ENCODE measurements around the gene PRSS2.

PRSS2 gene

DNA sequence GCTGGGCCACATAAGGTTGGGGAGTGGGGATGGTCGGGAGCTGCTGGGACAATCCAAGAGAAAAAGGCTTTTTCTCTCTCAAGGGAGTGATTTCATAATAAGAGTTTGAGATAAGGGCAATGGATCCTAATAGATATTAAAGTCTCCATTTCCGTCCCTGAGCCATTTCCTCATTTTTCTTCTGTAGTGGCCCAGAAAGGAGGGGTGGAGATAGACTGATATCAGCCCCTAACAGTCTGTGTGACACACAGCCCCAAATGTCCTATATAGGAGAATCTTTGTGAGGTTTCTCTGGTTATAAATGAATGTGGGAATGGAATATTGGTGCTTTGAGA is 35.2 kb downstream of the PRSS2 start:
- H3K36me3 ChIP-seq (ENCODE audit: control insufficient read depth in 1 of 2, insufficient read depth in 2 of 2, low read depth in 1 of 2, low read length in 2 of 2) = no peaks in the 10 kb centered on the region
- H4K8ac ChIP-seq (ENCODE audit: low read length) = no peak overlapping the region
- H3K23ac ChIP-seq (ENCODE audit: low read length in 2 of 2) = no peak overlapping the region
- no peak overlapping the region for H3K14ac ChIP-seq (ENCODE audit: low read length in 2 of 2)
- H2BK5ac ChIP-seq (ENCODE audit: low read depth, low read length, poor library complexity, severe bottlenecking) = no peak overlapping the region
- no peak overlapping the region for H3K9ac ChIP-seq (ENCODE audit: low read length)
- no peak overlapping the region for H4K91ac ChIP-seq (ENCODE audit: low read length)
- no peak overlapping the region for H2BK12ac ChIP-seq (ENCODE audit: low read length in 2 of 2)
- no peak overlapping the region for H3K18ac ChIP-seq (ENCODE audit: low read depth in 1 of 2, low read length in 2 of 2)
- no peak overlapping the region for H3K4me3 ChIP-seq (ENCODE audit: insufficient read depth in 1 of 2, low read depth in 1 of 2, low read length in 2 of 2)
- no peaks in the 10 kb centered on the region for H3K9me3 ChIP-seq (ENCODE audit: control insufficient read depth, low read length)
- no peak overlapping the region for H2AFZ ChIP-seq (ENCODE audit: low read depth, low read length)
- WGBS = 33% methylated on average over 1 of the region's 2 CpGs
- no peak overlapping the region for H3K4ac ChIP-seq (ENCODE audit: low read depth in 1 of 2, low read length in 2 of 2)
- H3K27me3 ChIP-seq (ENCODE audit: control insufficient read depth in 1 of 2, insufficient read depth in 1 of 2, low read length in 2 of 2) = peaks cover 45 to 76% of the 10 kb centered on the region in 2 experiments
- H3K27ac ChIP-seq (ENCODE audit: low read length, poor library complexity, severe bottlenecking) = no peak overlapping the region
- H3K79me1 ChIP-seq (replicated peaks; ENCODE audit: low read length, poor library complexity, severe bottlenecking) = no peaks in the 10 kb centered on the region
- H3K4me1 ChIP-seq (ENCODE audit: control insufficient read depth, insufficient read depth, low read depth, low read length) = no peaks in the 10 kb centered on the region
- no peak overlapping the region for H3K4me2 ChIP-seq (ENCODE audit: low read length, poor library complexity, severe bottlenecking)
- no peak overlapping the region for H2AK5ac ChIP-seq (ENCODE audit: low read length, severe bottlenecking)
- no peak overlapping the region for H2BK15ac ChIP-seq (ENCODE audit: low read depth, poor library complexity, severe bottlenecking)
- no peak overlapping the region for H2BK120ac ChIP-seq (ENCODE audit: low read depth, low read length)
- DNase-seq = no peak

DNA sequence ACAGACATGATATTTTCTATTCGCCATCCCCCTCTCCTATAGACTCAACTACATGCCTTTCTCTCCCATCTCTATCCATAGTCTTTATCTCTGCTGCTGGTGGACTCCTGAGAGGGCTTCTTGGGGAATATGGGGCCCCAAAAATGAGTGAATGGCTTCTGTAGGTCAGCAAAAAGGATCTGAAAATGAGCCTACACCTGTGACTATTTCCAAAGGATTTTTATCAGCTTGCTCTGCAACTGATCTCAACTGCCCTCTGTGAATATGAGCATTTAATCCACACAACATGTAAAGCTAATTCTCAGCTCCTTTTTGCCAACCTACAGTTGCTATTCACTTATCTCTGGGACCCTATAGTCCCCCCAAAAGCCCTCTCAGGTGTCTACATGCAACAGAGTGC is 36.2 kb downstream of the PRSS2 start:
- no peak for DNase-seq
- Histone ChIP-seq H3K23ac (ENCODE audit: low read length in 2 of 2) (no peak overlapping the region), H2AK5ac (ENCODE audit: low read length, severe bottlenecking) (no peak overlapping the region), H2AFZ (ENCODE audit: low read depth, low read length) (no peak overlapping the region), H2BK5ac (ENCODE audit: low read depth, low read length, poor library complexity, severe bottlenecking) (no peak overlapping the region), H3K9me3 (ENCODE audit: control insufficient read depth, low read length) (no peaks in the 10 kb centered on the region), H3K4me2 (ENCODE audit: low read length, poor library complexity, severe bottlenecking) (no peak overlapping the region), H3K4ac (ENCODE audit: low read depth in 1 of 2, low read length in 2 of 2) (no peak overlapping the region), H2BK12ac (ENCODE audit: low read length in 2 of 2) (no peak overlapping the region), H3K27ac (ENCODE audit: low read length, poor library complexity, severe bottlenecking) (no peak overlapping the region), H3K9ac (ENCODE audit: low read length) (no peak overlapping the region), H4K91ac (ENCODE audit: low read length) (no peak overlapping the region), H3K27me3 (ENCODE audit: control insufficient read depth in 1 of 2, insufficient read depth in 1 of 2, low read length in 2 of 2) (peaks cover 39 to 70% of the 10 kb centered on the region in 2 experiments), H3K79me1 (replicated peaks; ENCODE audit: low read length, poor library complexity, severe bottlenecking) (no peaks in the 10 kb centered on the region), H2BK15ac (ENCODE audit: low read depth, poor library complexity, severe bottlenecking) (no peak overlapping the region), H2BK120ac (ENCODE audit: low read depth, low read length) (no peak overlapping the region), H3K36me3 (ENCODE audit: control insufficient read depth in 1 of 2, insufficient read depth in 2 of 2, low read depth in 1 of 2, low read length in 2 of 2) (no peaks in the 10 kb centered on the region), H3K14ac (ENCODE audit: low read length in 2 of 2) (no peak overlapping the region), H3K18ac (ENCODE audit: low read depth in 1 of 2, low read length in 2 of 2) (no peak overlapping the region), H3K4me3 (ENCODE audit: insufficient read depth in 1 of 2, low read depth in 1 of 2, low read length in 2 of 2) (no peak overlapping the region), H4K8ac (ENCODE audit: low read length) (no peak overlapping the region), H3K4me1 (ENCODE audit: control insufficient read depth, insufficient read depth, low read depth, low read length) (no peaks in the 10 kb centered on the region)
- 83% methylated on average over 1 of the region's 1 CpG for WGBS

DNA sequence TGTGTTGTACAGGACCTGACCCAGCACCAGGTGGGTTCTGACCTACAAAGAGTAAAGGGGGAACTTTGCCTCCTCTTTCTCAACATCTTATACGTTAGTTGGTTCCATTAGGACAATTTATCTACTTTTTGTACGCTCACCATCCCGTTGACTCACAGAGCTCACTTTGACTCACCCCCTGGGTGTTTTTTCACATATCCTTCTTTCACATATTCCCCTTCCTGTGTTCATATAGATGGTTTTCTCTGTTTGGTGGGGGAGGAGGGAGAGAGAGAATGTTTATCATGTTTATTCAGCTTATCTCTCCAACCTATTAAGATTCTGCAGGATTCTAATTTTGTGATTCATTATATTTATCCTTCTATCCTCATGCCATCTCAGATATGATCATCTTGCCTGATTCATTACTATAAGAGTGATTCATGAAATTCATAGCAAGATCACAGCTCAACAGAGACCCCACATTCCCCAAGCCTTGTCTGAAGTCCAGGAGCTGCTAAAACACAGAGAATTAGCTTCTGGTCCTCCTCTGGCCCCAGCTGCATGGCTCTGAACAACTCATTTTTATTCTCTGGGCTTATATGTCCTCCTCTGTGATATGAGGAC is 37.2 kb downstream of the PRSS2 start:
- Histone ChIP-seq H3K36me3 (ENCODE audit: control insufficient read depth in 1 of 2, insufficient read depth in 2 of 2, low read depth in 1 of 2, low read length in 2 of 2) (no peaks in the 10 kb centered on the region), H3K14ac (ENCODE audit: low read length in 2 of 2) (no peak overlapping the region), H3K9me3 (ENCODE audit: control insufficient read depth, low read length) (no peaks in the 10 kb centered on the region), H4K91ac (ENCODE audit: low read length) (no peak overlapping the region), H2BK5ac (ENCODE audit: low read depth, low read length, poor library complexity, severe bottlenecking) (no peak overlapping the region), H3K23ac (ENCODE audit: low read length in 2 of 2) (no peak overlapping the region), H2BK120ac (ENCODE audit: low read depth, low read length) (no peak overlapping the region), H3K4me1 (ENCODE audit: control insufficient read depth, insufficient read depth, low read depth, low read length) (no peaks in the 10 kb centered on the region), H2AFZ (ENCODE audit: low read depth, low read length) (no peak overlapping the region), H3K4me3 (ENCODE audit: insufficient read depth in 1 of 2, low read depth in 1 of 2, low read length in 2 of 2) (no peak overlapping the region), H3K27me3 (ENCODE audit: control insufficient read depth in 1 of 2, insufficient read depth in 1 of 2, low read length in 2 of 2) (peaks cover 29 to 72% of the 10 kb centered on the region in 2 experiments), H3K4me2 (ENCODE audit: low read length, poor library complexity, severe bottlenecking) (no peak overlapping the region), H3K79me1 (replicated peaks; ENCODE audit: low read length, poor library complexity, severe bottlenecking) (no peaks in the 10 kb centered on the region), H4K8ac (ENCODE audit: low read length) (no peak overlapping the region), H2AK5ac (ENCODE audit: low read length, severe bottlenecking) (no peak overlapping the region), H3K4ac (ENCODE audit: low read depth in 1 of 2, low read length in 2 of 2) (no peak overlapping the region), H2BK12ac (ENCODE audit: low read length in 2 of 2) (no peak overlapping the region), H3K18ac (ENCODE audit: low read depth in 1 of 2, low read length in 2 of 2) (no peak overlapping the region), H3K9ac (ENCODE audit: low read length) (no peak overlapping the region), H2BK15ac (ENCODE audit: low read depth, poor library complexity, severe bottlenecking) (no peak overlapping the region), H3K27ac (ENCODE audit: low read length, poor library complexity, severe bottlenecking) (no peak overlapping the region)
- 40% methylated on average over 3 of the region's 3 CpGs for WGBS
- no peak for DNase-seq

DNA sequence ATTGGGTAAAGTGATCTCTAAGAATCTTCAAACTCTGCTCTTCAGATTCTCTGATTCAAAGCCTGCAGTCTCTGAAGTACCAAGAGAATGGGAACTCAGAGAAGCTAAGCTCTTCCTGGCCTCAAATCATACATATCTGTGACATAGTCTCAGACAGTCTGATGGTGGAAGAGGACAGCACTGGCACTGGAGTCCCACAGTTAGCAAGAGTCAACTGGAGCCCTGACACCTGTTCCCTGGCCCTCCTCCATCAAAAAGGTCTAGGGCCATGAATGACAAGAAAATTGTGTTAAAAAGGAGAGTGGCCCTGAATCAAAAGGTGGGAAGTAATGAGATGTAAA is 37.7 kb downstream of the PRSS2 start:
- Histone ChIP-seq H2BK5ac (ENCODE audit: low read depth, low read length, poor library complexity, severe bottlenecking) (no peak overlapping the region), H3K4me3 (ENCODE audit: insufficient read depth in 1 of 2, low read depth in 1 of 2, low read length in 2 of 2) (no peak overlapping the region), H3K79me1 (replicated peaks; ENCODE audit: low read length, poor library complexity, severe bottlenecking) (no peaks in the 10 kb centered on the region), H3K18ac (ENCODE audit: low read depth in 1 of 2, low read length in 2 of 2) (no peak overlapping the region), H3K9ac (ENCODE audit: low read length) (no peak overlapping the region), H3K4ac (ENCODE audit: low read depth in 1 of 2, low read length in 2 of 2) (no peak overlapping the region), H2BK120ac (ENCODE audit: low read depth, low read length) (no peak overlapping the region), H3K27me3 (ENCODE audit: control insufficient read depth in 1 of 2, insufficient read depth in 1 of 2, low read length in 2 of 2) (peaks cover 25 to 74% of the 10 kb centered on the region in 2 experiments), H3K4me2 (ENCODE audit: low read length, poor library complexity, severe bottlenecking) (no peak overlapping the region), H2BK15ac (ENCODE audit: low read depth, poor library complexity, severe bottlenecking) (no peak overlapping the region), H3K14ac (ENCODE audit: low read length in 2 of 2) (no peak overlapping the region), H4K91ac (ENCODE audit: low read length) (no peak overlapping the region), H3K36me3 (ENCODE audit: control insufficient read depth in 1 of 2, insufficient read depth in 2 of 2, low read depth in 1 of 2, low read length in 2 of 2) (no peaks in the 10 kb centered on the region), H2AK5ac (ENCODE audit: low read length, severe bottlenecking) (no peak overlapping the region), H2BK12ac (ENCODE audit: low read length in 2 of 2) (no peak overlapping the region), H3K9me3 (ENCODE audit: control insufficient read depth, low read length) (no peaks in the 10 kb centered on the region), H3K23ac (ENCODE audit: low read length in 2 of 2) (no peak overlapping the region), H3K4me1 (ENCODE audit: control insufficient read depth, insufficient read depth, low read depth, low read length) (no peaks in the 10 kb centered on the region), H3K27ac (ENCODE audit: low read length, poor library complexity, severe bottlenecking) (no peak overlapping the region), H2AFZ (ENCODE audit: low read depth, low read length) (no peak overlapping the region), H4K8ac (ENCODE audit: low read length) (no peak overlapping the region)
- no peak for DNase-seq
